ENCODE data around the gene CDC42BPB. TPM values are rescaled to one million over a fixed set of nuclear protein-coding genes. Genes with fewer than 3 reads are reported as not detected.

Gene CDC42BPB
- total RNA-seq, 2 donors from 2014 or later = 66.2 to 102 TPM

- DNase-seq (no peak), ATAC-seq (no peak)
- peaks cover 11% of the 10 kb centered on the region for H3K4me1 ChIP-seq
- no peaks in the 10 kb centered on the region for H3K9me3 ChIP-seq
- peaks cover 0 to 16% of the 10 kb centered on the region in 2 donors for H3K27me3 ChIP-seq
- TF ChIP-seq CTCF (IDR thresholded peaks at IDR 0.05) = no peak
- TF ChIP-seq POLR2A (IDR thresholded peaks at IDR 0.05) = no peak
- no peaks in the 10 kb centered on the region for H3K36me3 ChIP-seq (replicated peaks in 1 of 2; ENCODE audit: insufficient read depth in 1 of 2, low read depth in 2 of 2)
- 6 to 10% methylated on average over 15 to 53 of the region's 53 CpGs for WGBS, 2 donors
- H3K27ac ChIP-seq = no peak overlapping the region
- intact Hi-C loops (cut with DNase I) = loop anchor here (10.0 kb wide), 1 partner anchor 229 kb away; no protein-coding TSS in a partner anchor
- no peak overlapping the region for H3K4me3 ChIP-seq
Observed at GRCh38 chr14:102923201-102923924, 134.0 kb downstream of the CDC42BPB start.

GRCh38 chr14:102922490-102923200 is 134.7 kb downstream of the CDC42BPB start, which contains the start of gene AMN:
Gene AMN (plus strand): TSS chr14:102922663. CDS start chr14:102922689, 26 bp downstream.
- Histone ChIP-seq H3K27me3 (peaks cover 0 to 13% of the 10 kb centered on the region in 2 donors), H3K4me1 (peaks cover 8% of the 10 kb centered on the region), H3K4me3 (no peak within 1 kb of the TSS), H3K9me3 (no peaks in the 10 kb centered on the region), H3K27ac (no peak within 1 kb of the TSS), H3K36me3 (replicated peaks in 1 of 2; ENCODE audit: insufficient read depth in 1 of 2, low read depth in 2 of 2) (no peaks in the 10 kb centered on the region)
- 4 to 23% methylated on average over 12 to 55 of the region's 56 CpGs for WGBS, 2 donors
- ATAC-seq (peak; percentile 29), DNase-seq (no peak)
- intact Hi-C loops (cut with DNase I) = loop anchor here (10.0 kb wide), 1 partner anchor 228 kb away; no protein-coding TSS in a partner anchor
- TF ChIP-seq CTCF (IDR thresholded peaks at IDR 0.05) (no peak), POLR2A (IDR thresholded peaks at IDR 0.05) (no peak)

DNA sequence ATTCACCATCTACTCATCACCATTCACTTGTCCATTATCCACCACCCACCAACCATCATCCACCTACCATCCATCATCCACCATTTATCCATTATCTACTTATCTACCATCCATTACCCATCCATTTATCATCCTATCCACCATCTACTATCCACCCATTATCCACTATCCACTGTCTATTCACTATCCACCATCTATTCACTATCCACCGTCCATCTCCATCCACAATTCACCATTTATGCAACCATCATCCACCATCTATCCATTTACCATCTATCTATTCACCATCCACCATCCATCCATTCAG is 136.4 kb downstream of the CDC42BPB start:
- H3K9me3 ChIP-seq = no peaks in the 10 kb centered on the region
- H3K36me3 ChIP-seq (replicated peaks in 1 of 2; ENCODE audit: insufficient read depth in 1 of 2, low read depth in 2 of 2) = no peaks in the 10 kb centered on the region
- peaks cover 8% of the 10 kb centered on the region for H3K4me1 ChIP-seq
- intact Hi-C loops (cut with DNase I) = loop anchor here (10.0 kb wide), 1 partner anchor 226 kb away; no protein-coding TSS in a partner anchor
- 96% methylated on average over 1 of the region's 1 CpG for WGBS, 2 donors
- H3K27me3 ChIP-seq = peaks cover 0 to 13% of the 10 kb centered on the region in 2 donors
- DNase-seq = no peak
- no peak overlapping the region for H3K4me3 ChIP-seq
- H3K27ac ChIP-seq = no peak overlapping the region
- TF ChIP-seq POLR2A (IDR thresholded peaks at IDR 0.05) (no peak), CTCF (IDR thresholded peaks at IDR 0.05) (no peak)
- no peak for ATAC-seq

DNA sequence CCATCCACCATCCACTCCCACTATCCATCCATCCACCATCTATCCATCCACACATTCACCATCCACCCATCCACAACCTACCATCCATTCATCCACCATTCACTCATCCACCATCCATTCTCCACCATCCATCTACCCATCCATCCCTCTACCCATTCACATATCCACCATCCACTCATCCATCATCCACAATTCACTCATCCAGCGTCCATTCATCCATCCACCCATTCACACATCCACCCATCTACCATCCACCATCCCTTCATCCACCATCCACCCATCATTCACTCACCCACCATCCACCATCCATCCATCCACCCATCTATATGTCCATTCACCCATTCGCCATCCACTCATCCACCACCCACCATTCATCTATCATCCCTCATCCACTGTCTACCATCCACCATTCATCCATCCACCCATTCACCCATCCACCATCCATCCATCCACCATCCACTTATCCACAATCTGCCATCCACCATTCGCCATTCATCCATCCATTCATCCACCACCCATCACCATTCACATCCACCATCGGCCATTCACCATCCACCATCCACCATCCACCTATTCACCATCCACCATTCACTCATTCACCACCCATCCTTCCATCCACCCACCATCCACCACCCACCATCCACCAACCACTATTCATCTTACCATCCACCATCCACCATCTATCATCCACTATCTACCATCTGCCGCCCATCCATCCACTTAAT is 136.9 kb downstream of the CDC42BPB start:
- Histone ChIP-seq H3K27me3 (peaks cover 0 to 13% of the 10 kb centered on the region in 2 donors), H3K4me1 (peaks cover 8% of the 10 kb centered on the region), H3K4me3 (no peak overlapping the region), H3K9me3 (no peaks in the 10 kb centered on the region), H3K36me3 (replicated peaks in 1 of 2; ENCODE audit: insufficient read depth in 1 of 2, low read depth in 2 of 2) (no peaks in the 10 kb centered on the region), H3K27ac (no peak overlapping the region)
- TF ChIP-seq CTCF (IDR thresholded peaks at IDR 0.05) (no peak), POLR2A (IDR thresholded peaks at IDR 0.05) (no peak)
- intact Hi-C loops (cut with DNase I) = loop anchor here (10.0 kb wide), 1 partner anchor 226 kb away; no protein-coding TSS in a partner anchor
- DNase-seq (no peak), ATAC-seq (no peak)
- 84 to 85% methylated on average over 5 of the region's 5 CpGs for WGBS, 2 donors
